ENCODE results near the gene CDH13. TPM values are rescaled to one million over a fixed set of nuclear protein-coding genes. Genes with fewer than 3 reads are reported as not detected.

CDH13 gene
- total and polyA plus RNA-seq, 12 donors = 0.86 to 30.6 (median 2.4) TPM

DNA sequence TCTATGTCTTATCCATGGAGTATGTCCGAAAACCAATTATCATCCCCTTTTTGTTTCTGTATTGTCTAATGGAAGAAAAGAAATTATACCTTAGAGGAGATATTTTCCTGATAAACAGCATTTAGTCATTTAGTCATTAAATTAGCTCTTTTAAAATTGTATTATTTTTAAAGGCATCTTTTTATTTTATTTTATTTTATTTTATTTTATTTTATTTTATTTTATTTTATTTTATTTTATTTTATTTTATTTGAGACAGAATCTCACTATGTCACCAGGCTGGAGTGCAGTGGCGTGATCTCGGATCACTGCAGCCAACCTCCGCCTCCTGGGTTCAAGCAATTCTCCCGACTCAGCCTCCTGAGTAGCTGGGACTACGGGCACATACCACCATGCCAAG, 559.1 kb downstream of the CDH13 start:
- DNase-seq = no peak
- Histone ChIP-seq H3K4me3 (no peak overlapping the region), H3K27ac (no peak overlapping the region), H3K27me3 (no peaks in the 10 kb centered on the region), H3K4me1 (replicated peaks in 1 of 2) (no peaks in the 10 kb centered on the region), H3K36me3 (replicated peaks in 1 of 2) (no peaks in the 10 kb centered on the region), H3K9me3 (replicated peaks in 1 of 3) (no peaks in the 10 kb centered on the region)
- TF ChIP-seq, protein P1, sequence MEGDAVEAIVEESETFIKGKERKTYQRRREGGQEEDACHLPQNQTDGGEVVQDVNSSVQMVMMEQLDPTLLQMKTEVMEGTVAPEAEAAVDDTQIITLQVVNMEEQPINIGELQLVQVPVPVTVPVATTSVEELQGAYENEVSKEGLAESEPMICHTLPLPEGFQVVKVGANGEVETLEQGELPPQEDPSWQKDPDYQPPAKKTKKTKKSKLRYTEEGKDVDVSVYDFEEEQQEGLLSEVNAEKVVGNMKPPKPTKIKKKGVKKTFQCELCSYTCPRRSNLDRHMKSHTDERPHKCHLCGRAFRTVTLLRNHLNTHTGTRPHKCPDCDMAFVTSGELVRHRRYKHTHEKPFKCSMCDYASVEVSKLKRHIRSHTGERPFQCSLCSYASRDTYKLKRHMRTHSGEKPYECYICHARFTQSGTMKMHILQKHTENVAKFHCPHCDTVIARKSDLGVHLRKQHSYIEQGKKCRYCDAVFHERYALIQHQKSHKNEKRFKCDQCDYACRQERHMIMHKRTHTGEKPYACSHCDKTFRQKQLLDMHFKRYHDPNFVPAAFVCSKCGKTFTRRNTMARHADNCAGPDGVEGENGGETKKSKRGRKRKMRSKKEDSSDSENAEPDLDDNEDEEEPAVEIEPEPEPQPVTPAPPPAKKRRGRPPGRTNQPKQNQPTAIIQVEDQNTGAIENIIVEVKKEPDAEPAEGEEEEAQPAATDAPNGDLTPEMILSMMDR (IDR thresholded peaks at IDR 0.05) = no peak
- no peak for TF ChIP-seq POLR2A (IDR thresholded peaks at IDR 0.05)
- intact Hi-C loops (cut with DNase I) = no loop called here
- 90 to 95% (median 93%) methylated on average over 6 of the region's 6 CpGs for WGBS, 4 donors

DNA sequence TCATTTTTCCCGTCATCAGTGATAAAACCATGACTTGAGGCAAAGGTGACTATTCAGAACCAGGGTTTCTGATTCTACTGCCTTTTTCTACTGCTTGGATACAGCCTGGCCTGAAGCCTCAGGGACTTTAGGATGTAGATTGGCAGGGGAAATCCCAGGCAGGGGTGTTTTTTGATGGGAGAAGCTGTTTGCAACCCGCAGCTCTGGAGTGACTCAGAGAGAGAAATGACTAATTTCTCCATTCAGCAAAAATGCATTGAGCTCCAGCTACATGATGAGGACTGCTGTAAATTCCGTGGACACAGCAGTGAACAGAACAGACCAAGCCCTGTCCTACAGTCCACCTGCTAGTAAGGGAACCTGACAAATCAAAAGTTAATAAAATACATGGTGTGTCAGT, 560.6 kb downstream of the CDH13 start:
- H3K4me1 ChIP-seq (replicated peaks in 1 of 2) = no peaks in the 10 kb centered on the region
- no peaks in the 10 kb centered on the region for H3K9me3 ChIP-seq (replicated peaks in 1 of 3)
- no peaks in the 10 kb centered on the region for H3K27me3 ChIP-seq
- no peak overlapping the region for H3K4me3 ChIP-seq
- WGBS, 4 donors = 40 to 63% (median 55%) methylated on average over 3 of the region's 3 CpGs
- TF ChIP-seq POLR2A (IDR thresholded peaks at IDR 0.05) = no peak
- TF ChIP-seq, protein P1 (IDR thresholded peaks at IDR 0.05) = no peak
- no peaks in the 10 kb centered on the region for H3K36me3 ChIP-seq (replicated peaks in 1 of 2)
- intact Hi-C loops (cut with DNase I) = no loop called here
- H3K27ac ChIP-seq = no peak overlapping the region
- no peak for DNase-seq

DNA sequence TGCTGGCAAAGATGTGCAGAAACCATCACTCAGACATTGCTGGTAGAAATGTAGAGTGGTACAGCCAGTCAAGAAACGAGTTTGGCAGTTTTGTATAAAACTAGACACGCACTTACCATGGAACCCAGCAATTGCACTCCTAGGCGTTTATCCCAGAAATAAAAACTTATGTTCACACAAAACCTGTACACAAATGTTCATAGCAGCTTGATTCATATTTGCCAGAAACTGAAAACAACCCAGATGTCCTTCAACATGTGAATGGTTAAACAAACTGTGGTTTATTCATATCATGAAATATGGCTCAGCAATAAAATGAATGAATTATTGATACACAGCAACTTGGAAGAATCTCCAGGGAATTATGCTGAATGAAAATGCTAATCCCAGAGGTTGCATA, 570.0 kb downstream of the CDH13 start:
- no peak overlapping the region for H3K4me3 ChIP-seq
- no peak for DNase-seq
- H3K27me3 ChIP-seq = peaks cover 3% of the 10 kb centered on the region
- intact Hi-C loops (cut with DNase I) = no loop called here
- WGBS, 4 donors = 71 to 83% (median 78%) methylated on average over 3 of the region's 3 CpGs
- H3K36me3 ChIP-seq (replicated peaks in 1 of 2) = no peaks in the 10 kb centered on the region
- H3K4me1 ChIP-seq (replicated peaks in 1 of 2) = no peaks in the 10 kb centered on the region
- no peak for TF ChIP-seq POLR2A (IDR thresholded peaks at IDR 0.05)
- TF ChIP-seq, protein P1 (IDR thresholded peaks at IDR 0.05) = no peak
- no peaks in the 10 kb centered on the region for H3K9me3 ChIP-seq (replicated peaks in 1 of 3)
- H3K27ac ChIP-seq = no peak overlapping the region

DNA sequence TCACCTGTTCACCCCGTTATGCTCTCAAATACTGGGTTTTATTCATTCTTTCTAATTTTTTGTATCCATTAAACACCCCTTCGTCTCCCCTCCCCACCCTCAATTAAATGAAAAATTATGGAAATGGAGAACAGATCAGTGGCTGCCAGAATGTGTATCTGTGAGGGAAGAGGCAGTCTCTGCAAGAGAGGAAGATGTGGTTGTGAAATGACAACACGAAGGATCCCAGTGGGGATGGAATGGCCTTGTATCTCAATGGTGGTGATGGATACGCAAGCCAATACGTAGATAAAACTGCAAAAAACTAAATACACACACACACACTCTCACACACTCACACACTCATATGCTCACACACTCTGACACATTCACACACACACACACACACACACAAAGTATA, 570.7 kb downstream of the CDH13 start:
- Histone ChIP-seq H3K9me3 (replicated peaks in 1 of 3) (no peaks in the 10 kb centered on the region), H3K4me3 (no peak overlapping the region), H3K4me1 (replicated peaks in 1 of 2) (no peaks in the 10 kb centered on the region), H3K27ac (no peak overlapping the region), H3K36me3 (replicated peaks in 1 of 2) (no peaks in the 10 kb centered on the region), H3K27me3 (peaks cover 3% of the 10 kb centered on the region)
- intact Hi-C loops (cut with DNase I) = no loop called here
- TF ChIP-seq, protein P1 (IDR thresholded peaks at IDR 0.05) = no peak
- TF ChIP-seq POLR2A (IDR thresholded peaks at IDR 0.05) = no peak
- DNase-seq = no peak
- 76 to 88% (median 84%) methylated on average over 5 of the region's 5 CpGs for WGBS, 4 donors

Measured in adrenal gland (tissue), 12 donors.